GM12878 (cell line): Measurements from ENCODE around the gene PKP3. TPM values are rescaled to one million over a fixed set of nuclear protein-coding genes. Genes with fewer than 3 reads are reported as not detected.

Experiments used
- ATAC-seq: fragments of 200-7000 bp; cut with Tn5 transposase; 3 replicates; pipeline ENCODE4 v1.9.1; 2020; ENCODE audit warnings: mild to moderate bottlenecking, moderate library complexity
- BruUV-seq: library from RNA; stranded (reverse); fragments of 400-500 nt; replicated peaks from 2 replicates; lab custom pipeline; 2021; lab: Mats Ljungman, UMichigan
- CTCF ChIA-PET: fragments of 300-600 bp; sonication (Branson Sonifier 250); formaldehyde crosslinking; extraction: SDS; loops from one replicate; lab custom pipeline; 2021; ENCODE audit warnings: inconsistent platforms; lab: Yijun Ruan, JAX
- POLR2A ChIA-PET: fragments of 350-600 bp; formaldehyde crosslinking; extraction: SDS; loops from one replicate; lab custom pipeline; 2021; ENCODE audit warnings: inconsistent platforms; lab: Charles Lee
- RAD21 ChIA-PET: fragments of 300-600 bp; sonication (Branson Sonifier 250); formaldehyde crosslinking; loops from one replicate; lab custom pipeline; 2023; ENCODE audit warnings: antibody characterized with exemption; ENCODE audit not compliant: unreplicated experiment; lab: Charles Lee
- SMC1A ChIA-PET: fragments of 300-600 bp; sonication (Branson Sonifier 250); formaldehyde crosslinking; loops from one replicate; lab custom pipeline; 2023; ENCODE audit not compliant: unreplicated experiment, uncharacterized antibody; lab: Charles Lee
- DNase-seq: peaks from one replicate; pipeline ENCODE4 v3.0.0-alpha.2; 2011; ENCODE audit warnings: low read depth, low spot score
- FAIRE-seq: peaks from 3 replicates; lab custom pipeline; 2011; peaks lifted over from hg19 to GRCh38; lab: Jason Lieb, UNC
- H2AFZ ChIP-seq: 2 replicates; pipeline ENCODE4 v1.6.0; 2011; ENCODE audit warnings: low read depth, low read length, control low read depth; ENCODE audit not compliant: control insufficient read depth
- H3K27ac ChIP-seq: 2 replicates; pipeline ENCODE4 v1.5.1; 2011; ENCODE audit warnings: control low read depth; ENCODE audit not compliant: control insufficient read depth, insufficient read depth
- H3K27me3 ChIP-seq, 2 experiments: replicated peaks in 1 of 2; 2 replicates each; pipeline versions ENCODE4 v1.6.0 to v1.6.1; 2011; ENCODE audit warnings: low read length in 1 of 2; ENCODE audit not compliant: control insufficient read depth in 2 of 2, insufficient read depth in 2 of 2
- H3K36me3 ChIP-seq, 2 experiments: 2 replicates each; pipeline ENCODE4 v1.5.1; 2011; ENCODE audit warnings: low read length in 1 of 2; ENCODE audit not compliant: control insufficient read depth in 2 of 2, insufficient read depth in 2 of 2
- H3K4me1 ChIP-seq: 2 replicates; pipeline ENCODE4 v1.6.1; 2011; ENCODE audit warnings: mild to moderate bottlenecking, low read length, moderate library complexity, mixed read lengths; ENCODE audit not compliant: control insufficient read depth, insufficient read depth
- H3K4me2 ChIP-seq: 2 replicates; pipeline ENCODE4 v1.6.0; 2011; ENCODE audit warnings: control low read depth; ENCODE audit not compliant: control insufficient read depth, insufficient read depth
- H3K4me3 ChIP-seq: fragments of 200-600 bp; sonication (generic); 2 replicates; pipeline ENCODE4 v1.5.1; 2016
- H3K79me2 ChIP-seq: 2 replicates; pipeline ENCODE4 v1.6.0; 2011; ENCODE audit warnings: low read length; ENCODE audit not compliant: control insufficient read depth, insufficient read depth
- H3K9ac ChIP-seq: 2 replicates; pipeline ENCODE4 v1.8.0; 2011; ENCODE audit warnings: low read length, control low read depth, mixed read lengths; ENCODE audit not compliant: control insufficient read depth, insufficient read depth
- H3K9me3 ChIP-seq: replicated peaks from 3 replicates; pipeline ENCODE4 v1.5.1; 2011; ENCODE audit warnings: mild to moderate bottlenecking, low read length; ENCODE audit not compliant: control insufficient read depth, insufficient read depth
- H4K20me1 ChIP-seq: 2 replicates; pipeline ENCODE4 v1.6.0; 2011; ENCODE audit not compliant: control insufficient read depth, insufficient read depth
- BACH1 ChIP-seq: fragments of 450-650 bp; IDR thresholded peaks from 2 replicates; pipeline ENCODE4 v1.6.1; 2017; ENCODE audit warnings: mild to moderate bottlenecking, borderline replicate concordance
- EED ChIP-seq: sonication (generic); IDR thresholded peaks from 2 replicates; pipeline ENCODE4 v1.6.1; 2016; ENCODE audit warnings: antibody characterized with exemption, low read depth
- EGR1 ChIP-seq, 2 experiments: IDR thresholded peaks; 1 replicate in 1 of 2; 2 replicates in 1 of 2; pipeline ENCODE4 v1.6.1; 2011 to 2012; ENCODE audit warnings: low read depth in 2 of 2, low read length in 2 of 2, borderline replicate concordance in 1 of 2, mild to moderate bottlenecking in 1 of 2, moderate library complexity in 1 of 2
- EP300 ChIP-seq, 2 experiments: fragments of 150-350 bp in 1 of 2; IDR thresholded peaks; 2 replicates each; pipeline ENCODE4 v1.6.1; 2011 to 2012; ENCODE audit warnings: low read depth in 2 of 2, low read length in 2 of 2, borderline replicate concordance in 1 of 2, improper control_type of control experiment in 1 of 2, inconsistent platforms in 1 of 2; ENCODE audit not compliant: control insufficient read depth in 1 of 2
- ESRRA ChIP-seq: IDR thresholded peaks from 2 replicates; pipeline ENCODE4 v1.6.1; 2012; ENCODE audit warnings: mild to moderate bottlenecking, low read length, improper control_type of control experiment
- GABPA ChIP-seq: IDR thresholded peaks from 2 replicates; pipeline ENCODE4 v1.6.1; 2014; ENCODE audit warnings: antibody characterized with exemption, low read depth, mild to moderate bottlenecking, inconsistent platforms
- JUND ChIP-seq: IDR thresholded peaks from 2 replicates; pipeline ENCODE4 v1.6.1; 2012; ENCODE audit warnings: low read depth, mild to moderate bottlenecking, low read length, improper control_type of control experiment, moderate library complexity
- LARP7 ChIP-seq: fragments of 450-650 bp; IDR thresholded peaks from 2 replicates; pipeline ENCODE4 v1.6.1; 2017; ENCODE audit warnings: mild to moderate bottlenecking
- NR2C2 ChIP-seq: IDR thresholded peaks from 2 replicates; pipeline ENCODE4 v1.6.1; 2011; ENCODE audit warnings: borderline replicate concordance, low read depth; ENCODE audit not compliant: control insufficient read depth, insufficient read length
- ZNF217 ChIP-seq: fragments of 450-650 bp; IDR thresholded peaks from 2 replicates; pipeline ENCODE4 v1.6.1; 2017; ENCODE audit warnings: antibody characterized with exemption, mild to moderate bottlenecking
- ZNF384 ChIP-seq: IDR thresholded peaks from 2 replicates; pipeline ENCODE4 v1.6.1; 2012; ENCODE audit warnings: low read depth, mild to moderate bottlenecking, low read length, improper control_type of control experiment, borderline replicate concordance
- ZZZ3 ChIP-seq: IDR thresholded peaks from 2 replicates; pipeline ENCODE4 v1.6.1; 2011; ENCODE audit warnings: low read depth; ENCODE audit not compliant: control insufficient read depth, insufficient read length
- WGBS: methylation state at CpG from one replicate; pipeline ENCODE4 v1.1.6; 2016; ENCODE audit warnings: low lambda C conversion rate; ENCODE audit not compliant: insufficient replicate concordance, insufficient coverage; ENCODE audit errors: missing lambda C conversion rate; 5-methylcytosine and 5-hydroxymethylcytosine counted together
- in situ Hi-C: fragments of 300-500 bp; cut with MboI; formaldehyde crosslinking; loops from 9 replicates; pipeline ENCODE4 v1.14.3; 2018; ENCODE audit warnings: mixed read lengths
- intact Hi-C: fragments of 100-400 bp; cut with micrococcal nuclease; formaldehyde crosslinking; loops from one replicate; pipeline ENCODE4 v1.14.2; 2022; ENCODE audit not compliant: unreplicated experiment
- polyA plus RNA-seq, 11 experiments: library from polyadenylated mRNA; depleted of rRNA in 4 of 11; unstranded in 6 of 11; stranded (reverse) in 5 of 11; fragments of >200 nt; fragmentation: Nextera tagmentation in 4 of 11; fragmentation: Illumina TruSeq in 1 of 11; extraction: Ambion mirVana in 4 of 11; extraction: Trizol in 1 of 11; gene quantifications; 1 replicate in 1 of 11; 2 replicates in 10 of 11; pipeline versions ENCODE4 v1.2.1 to v1.2.3, GENCODE V29; 2011 to 2016; ENCODE audit warnings: inconsistent platforms in 2 of 11, missing spikeins in 2 of 11, low read depth in 1 of 11
- total RNA-seq, 4 experiments: library from RNA; depleted of rRNA in 3 of 4; stranded (reverse); fragments of >200 nt in 3 of 4; fragmentation: Illumina TruSeq in 1 of 4; extraction: Trizol in 1 of 4; gene quantifications; 2 replicates each; pipeline versions ENCODE4 v1.2.1 to v1.2.3, GENCODE V29; 2013 to 2021

PKP3 gene
- total and polyA plus RNA-seq, 10 of the 15 experiments (the other 5 are each of a cell fraction or from before 2014, with no cell fraction given): 0.45 to 0.90 TPM; not detected in 8

DNA sequence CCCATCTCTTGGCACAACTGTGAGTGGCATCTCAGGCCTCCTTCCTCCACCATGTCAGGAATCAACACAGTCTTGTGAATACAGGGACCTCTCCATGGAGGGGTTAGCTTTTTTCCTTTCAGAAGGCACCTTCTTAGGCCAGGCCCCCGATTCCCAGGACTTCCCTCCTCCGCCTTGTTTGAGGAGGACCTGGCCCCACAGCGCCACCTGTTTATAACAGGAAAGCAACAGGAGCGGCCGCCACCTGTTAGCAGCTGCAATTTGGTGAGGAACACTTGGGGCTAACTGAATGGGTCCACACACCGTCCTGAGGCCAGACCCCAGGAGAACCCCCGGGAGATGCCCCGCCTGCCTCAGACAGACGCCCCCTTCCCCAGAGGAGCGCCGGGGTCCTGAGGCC lies 3.8 kb upstream of the PKP3 start:
- Histone ChIP-seq H3K27ac (no peak overlapping the region), H3K79me2 (no peaks in the 10 kb centered on the region), H3K36me3 (no peaks in the 10 kb centered on the region), H3K4me3 (no peak overlapping the region), H3K4me2 (no peak overlapping the region), H2AFZ (no peak overlapping the region), H3K9ac (no peak overlapping the region), H3K9me3 (no peaks in the 10 kb centered on the region; the same call in 2 of the 3 replicates), H3K27me3 (no peaks in the 10 kb centered on the region)
- WGBS: 76% methylated on average over 6 of the region's 11 CpGs
- intact Hi-C loops: no loop called here
- no peak for DNase-seq
- ChIA-PET CTCF (no interaction called here), POLR2A (no interaction called here)
- in situ Hi-C loops: no loop called here
- no TSS peak for BruUV-seq
- FAIRE-seq: no peak
- TF ChIP-seq ESRRA (no peak), EP300 (IDR thresholded peaks at IDR 0.05; ENCODE audit: borderline replicate concordance in 1 of 2, control insufficient read depth in 1 of 2, low read depth in 2 of 2, low read length in 2 of 2) (no peak), ZZZ3 (no peak), ZNF217 (no peak), LARP7 (no peak), ZNF384 (no peak), GABPA (no peak), EED (no peak), NR2C2 (no peak), JUND (no peak), EGR1 (IDR thresholded peaks at IDR 0.05; ENCODE audit: borderline replicate concordance in 1 of 2, low read depth in 2 of 2, low read length in 2 of 2) (no peak), BACH1 (no peak)
- TF ChIP-seq, all 136 proteins: peak for 0
- Histone ChIP-seq H4K20me1 (no peaks in the 10 kb centered on the region), H3K4me1 (no peaks in the 10 kb centered on the region)
- RAD21 ChIA-PET: no interaction called here
- no peak for ATAC-seq
- SMC1A ChIA-PET: no interaction called here
